Panc1 (cell line): ENCODE data around the gene TADA3.

Experiments
- CTCF ChIP-seq: fragments of 450-650 bp; IDR thresholded peaks from 2 replicates; pipeline ENCODE4 v1.5.1; 2017; ENCODE audit warnings: mild to moderate bottlenecking
- POLR2AphosphoS5 ChIP-seq: IDR thresholded peaks from 2 replicates; pipeline ENCODE4 v1.6.1; 2012; ENCODE audit warnings: mild to moderate bottlenecking, low read depth, low read length, moderate library complexity

GRCh38 chr3:9778143-9779074 is 13.9 kb downstream of the TADA3 start:
- TF ChIP-seq POLR2AphosphoS5 (0 out of 2 replicates have a peak, but pooled peaks have one; percentile 20), CTCF (no peak)
